GM21529 (cell line): Measurements from ENCODE around the gene IL36A.

Experiments used
- ATAC-seq: cut with Tn5 transposase; IDR thresholded peaks from one replicate; pipeline ENCODE4 v1.9.1; 2021; ENCODE audit not compliant: unreplicated experiment

The IL36A gene

GRCh38 chr2:113046465-113046864, 41.2 kb downstream of the IL36A start:
- ATAC-seq: no peak

GRCh38 chr2:113050921-113051895, 45.9 kb downstream of the IL36A start:
- ATAC-seq: no peak

- ATAC-seq: no peak
Measured at GRCh38 chr2:113052396-113052917, 47.2 kb downstream of the IL36A start, which contains the start of gene IL36B. IL36B (minus strand) TSS chr2:113052867.

- no peak for ATAC-seq
Measured at GRCh38 chr2:113053666-113054065, 48.4 kb downstream of the IL36A start.

- no peak for ATAC-seq
Measured at GRCh38 chr2:113054066-113054465, 48.8 kb downstream of the IL36A start.

- no peak for ATAC-seq
Measured at GRCh38 chr2:113056521-113056920, 51.3 kb downstream of the IL36A start.

- no peak for ATAC-seq
Measured at GRCh38 chr2:113057117-113057516, 51.9 kb downstream of the IL36A start.
